GM12878 (cell line): ENCODE data around the gene ZBED4. TPM values are rescaled to one million over a fixed set of nuclear protein-coding genes. Genes with fewer than 3 reads are reported as not detected.

Source experiments
- ATF7 ChIP-seq: fragments of 450-650 bp; IDR thresholded peaks from 2 replicates; pipeline ENCODE4 v1.6.1; 2016; ENCODE audit warnings: low read depth, mild to moderate bottlenecking
- BMI1 ChIP-seq: fragments of 450-650 bp; IDR thresholded peaks from 2 replicates; pipeline ENCODE4 v1.6.1; 2016; ENCODE audit warnings: mild to moderate bottlenecking, moderate library complexity, borderline replicate concordance
- DPF2 ChIP-seq: fragments of 450-650 bp; IDR thresholded peaks from 2 replicates; pipeline ENCODE4 v1.6.1; 2017; ENCODE audit warnings: mild to moderate bottlenecking
- GABPA ChIP-seq: IDR thresholded peaks from 2 replicates; pipeline ENCODE4 v1.6.1; 2014; ENCODE audit warnings: antibody characterized with exemption, low read depth, mild to moderate bottlenecking, inconsistent platforms
- GATAD2B ChIP-seq: fragments of 450-650 bp; conservative IDR thresholded peaks from 2 replicates; pipeline ENCODE4 v1.6.1; 2017; ENCODE audit warnings: low read depth, mild to moderate bottlenecking, moderate library complexity
- IKZF2 ChIP-seq, 2 experiments: fragments of 450-650 bp; IDR thresholded peaks; 2 replicates each; pipeline ENCODE4 v1.6.1; 2017; ENCODE audit warnings: mild to moderate bottlenecking in 2 of 2, moderate library complexity in 2 of 2
- LARP7 ChIP-seq: fragments of 450-650 bp; IDR thresholded peaks from 2 replicates; pipeline ENCODE4 v1.6.1; 2017; ENCODE audit warnings: mild to moderate bottlenecking
- MEF2A ChIP-seq: IDR thresholded peaks from 2 replicates; pipeline ENCODE4 v1.6.1; 2011; ENCODE audit warnings: low read depth, mild to moderate bottlenecking, low read length, moderate library complexity; ENCODE audit not compliant: insufficient read depth
- MEF2B ChIP-seq: fragments of 450-650 bp; IDR thresholded peaks from 2 replicates; pipeline ENCODE4 v1.6.1; 2018; ENCODE audit warnings: mild to moderate bottlenecking, moderate library complexity; ENCODE audit not compliant: partially characterized antibody, poor library complexity, severe bottlenecking
- MTA2 ChIP-seq: fragments of 450-650 bp; IDR thresholded peaks from 2 replicates; pipeline ENCODE4 v1.6.1; 2016; ENCODE audit warnings: low read depth, mild to moderate bottlenecking, moderate library complexity
- NFYA ChIP-seq: IDR thresholded peaks from 2 replicates; pipeline ENCODE4 v1.6.1; 2011; ENCODE audit warnings: low read depth, mild to moderate bottlenecking, low read length, improper control_type of control experiment, borderline replicate concordance
- PML ChIP-seq: IDR thresholded peaks from 2 replicates; pipeline ENCODE4 v1.6.1; 2012; ENCODE audit warnings: low read length, inconsistent platforms
- RBBP5 ChIP-seq: fragments of 200-600 bp; sonication (generic); conservative IDR thresholded peaks from 2 replicates; pipeline ENCODE4 v1.6.1; 2016
- TCF3 ChIP-seq: IDR thresholded peaks from 2 replicates; pipeline ENCODE4 v1.6.1; 2012; ENCODE audit warnings: low read depth, mild to moderate bottlenecking, low read length, borderline replicate concordance; ENCODE audit not compliant: insufficient read depth
- ZNF217 ChIP-seq: fragments of 450-650 bp; IDR thresholded peaks from 2 replicates; pipeline ENCODE4 v1.6.1; 2017; ENCODE audit warnings: antibody characterized with exemption, mild to moderate bottlenecking
- polyA plus RNA-seq, 11 experiments: library from polyadenylated mRNA; depleted of rRNA in 4 of 11; unstranded in 6 of 11; stranded (reverse) in 5 of 11; fragments of >200 nt; fragmentation: Nextera tagmentation in 4 of 11; fragmentation: Illumina TruSeq in 1 of 11; extraction: Ambion mirVana in 4 of 11; extraction: Trizol in 1 of 11; gene quantifications; 1 replicate in 1 of 11; 2 replicates in 10 of 11; pipeline versions ENCODE4 v1.2.1 to v1.2.3, GENCODE V29; 2011 to 2016; ENCODE audit warnings: inconsistent platforms in 2 of 11, missing spikeins in 2 of 11, low read depth in 1 of 11
- total RNA-seq, 4 experiments: library from RNA; depleted of rRNA in 3 of 4; stranded (reverse); fragments of >200 nt in 3 of 4; fragmentation: Illumina TruSeq in 1 of 4; extraction: Trizol in 1 of 4; gene quantifications; 2 replicates each; pipeline versions ENCODE4 v1.2.1 to v1.2.3, GENCODE V29; 2013 to 2021
- TF ChIP-seq, protein P1 (sequence below): fragments of 450-650 bp; IDR thresholded peaks from 2 replicates; pipeline ENCODE4 v1.6.1; 2017; ENCODE audit warnings: mild to moderate bottlenecking, moderate library complexity
- TF ChIP-seq, protein P2 (sequence below): fragments of 450-650 bp; IDR thresholded peaks from 2 replicates; pipeline ENCODE4 v1.6.1; 2016; ENCODE audit warnings: mild to moderate bottlenecking
- TF ChIP-seq, protein P3 (sequence below): IDR thresholded peaks from 2 replicates; pipeline ENCODE4 v1.6.1; 2011; ENCODE audit warnings: mild to moderate bottlenecking, low read depth, low read length, moderate library complexity; ENCODE audit not compliant: insufficient replicate concordance
- TF ChIP-seq, protein P4 (sequence below): IDR thresholded peaks from 2 replicates; pipeline ENCODE4 v1.6.1; 2012; ENCODE audit warnings: low read depth, low read length, improper control_type of control experiment
- TF ChIP-seq, protein P5 (sequence below): fragments of 450-650 bp; IDR thresholded peaks from 2 replicates; pipeline ENCODE4 v1.6.1; 2016; ENCODE audit warnings: mild to moderate bottlenecking, moderate library complexity, borderline replicate concordance

The ZBED4 gene
- total and polyA plus RNA-seq, 10 of the 15 experiments (the other 5 are each of a cell fraction or from before 2014, with no cell fraction given) = 2.3 to 21.6 (median 12.8) TPM

DNA sequence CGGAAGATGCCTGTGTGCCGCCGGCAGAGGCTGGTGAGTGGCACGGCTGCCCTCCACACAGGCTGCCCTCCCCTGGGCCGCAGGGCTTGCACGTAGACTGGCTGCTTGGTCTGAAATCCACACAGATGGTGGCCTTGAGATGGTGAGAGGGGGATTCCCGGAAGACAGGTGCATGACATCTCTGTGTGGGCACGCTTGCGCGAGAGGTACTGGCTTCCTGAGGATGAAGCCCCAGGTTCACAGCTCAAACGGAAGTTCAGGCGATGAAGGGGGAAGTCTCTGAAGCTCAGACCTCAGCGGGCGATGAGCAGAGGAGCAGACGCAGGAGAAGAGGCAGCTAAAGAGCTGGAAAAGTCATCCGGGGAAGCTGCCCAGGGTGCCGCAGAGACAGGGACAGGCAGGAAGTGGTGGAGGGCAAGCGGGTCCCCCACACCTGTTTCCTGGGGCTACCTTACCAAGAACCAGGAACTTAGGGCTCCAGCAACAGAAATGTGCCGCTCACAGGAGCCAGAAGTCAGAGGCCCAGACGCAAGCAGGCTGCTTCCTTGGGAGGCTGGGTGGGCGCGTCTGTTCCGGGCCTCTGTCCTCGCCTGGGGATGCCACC lies 72.0 kb downstream of the ZBED4 start (continued):
- TF ChIP-seq, protein P1, sequence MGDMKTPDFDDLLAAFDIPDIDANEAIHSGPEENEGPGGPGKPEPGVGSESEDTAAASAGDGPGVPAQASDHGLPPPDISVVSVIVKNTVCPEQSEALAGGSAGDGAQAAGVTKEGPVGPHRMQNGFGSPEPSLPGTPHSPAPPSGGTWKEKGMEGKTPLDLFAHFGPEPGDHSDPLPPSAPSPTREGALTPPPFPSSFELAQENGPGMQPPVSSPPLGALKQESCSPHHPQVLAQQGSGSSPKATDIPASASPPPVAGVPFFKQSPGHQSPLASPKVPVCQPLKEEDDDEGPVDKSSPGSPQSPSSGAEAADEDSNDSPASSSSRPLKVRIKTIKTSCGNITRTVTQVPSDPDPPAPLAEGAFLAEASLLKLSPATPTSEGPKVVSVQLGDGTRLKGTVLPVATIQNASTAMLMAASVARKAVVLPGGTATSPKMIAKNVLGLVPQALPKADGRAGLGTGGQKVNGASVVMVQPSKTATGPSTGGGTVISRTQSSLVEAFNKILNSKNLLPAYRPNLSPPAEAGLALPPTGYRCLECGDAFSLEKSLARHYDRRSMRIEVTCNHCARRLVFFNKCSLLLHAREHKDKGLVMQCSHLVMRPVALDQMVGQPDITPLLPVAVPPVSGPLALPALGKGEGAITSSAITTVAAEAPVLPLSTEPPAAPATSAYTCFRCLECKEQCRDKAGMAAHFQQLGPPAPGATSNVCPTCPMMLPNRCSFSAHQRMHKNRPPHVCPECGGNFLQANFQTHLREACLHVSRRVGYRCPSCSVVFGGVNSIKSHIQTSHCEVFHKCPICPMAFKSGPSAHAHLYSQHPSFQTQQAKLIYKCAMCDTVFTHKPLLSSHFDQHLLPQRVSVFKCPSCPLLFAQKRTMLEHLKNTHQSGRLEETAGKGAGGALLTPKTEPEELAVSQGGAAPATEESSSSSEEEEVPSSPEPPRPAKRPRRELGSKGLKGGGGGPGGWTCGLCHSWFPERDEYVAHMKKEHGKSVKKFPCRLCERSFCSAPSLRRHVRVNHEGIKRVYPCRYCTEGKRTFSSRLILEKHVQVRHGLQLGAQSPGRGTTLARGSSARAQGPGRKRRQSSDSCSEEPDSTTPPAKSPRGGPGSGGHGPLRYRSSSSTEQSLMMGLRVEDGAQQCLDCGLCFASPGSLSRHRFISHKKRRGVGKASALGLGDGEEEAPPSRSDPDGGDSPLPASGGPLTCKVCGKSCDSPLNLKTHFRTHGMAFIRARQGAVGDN = peak; percentile 94
- TF ChIP-seq MEF2A (no peak), PML (no peak), MEF2B (no peak), BMI1 (no peak), GABPA (peak; percentile 70; the same call in 1 of the 2 replicates), TCF3 (0 out of 2 replicates have a peak, but pooled peaks have one; percentile 53), MTA2 (peak; percentile 27; the same call in 1 of the 2 replicates), ATF7 (0 out of 2 replicates have a peak, but pooled peaks have one; percentile 16), IKZF2 (IDR thresholded peaks at IDR 0.05) (peak; percentile 48 to 54), NFYA (no peak), DPF2 (0 out of 2 replicates have a peak, but pooled peaks have one; percentile 41), ZNF217 (peak; percentile 48; the same call in 1 of the 2 replicates), LARP7 (no peak), RBBP5 (no peak), GATAD2B (0 out of 2 replicates have a peak, but pooled peaks have one; percentile 58)
- TF ChIP-seq, protein P2, sequence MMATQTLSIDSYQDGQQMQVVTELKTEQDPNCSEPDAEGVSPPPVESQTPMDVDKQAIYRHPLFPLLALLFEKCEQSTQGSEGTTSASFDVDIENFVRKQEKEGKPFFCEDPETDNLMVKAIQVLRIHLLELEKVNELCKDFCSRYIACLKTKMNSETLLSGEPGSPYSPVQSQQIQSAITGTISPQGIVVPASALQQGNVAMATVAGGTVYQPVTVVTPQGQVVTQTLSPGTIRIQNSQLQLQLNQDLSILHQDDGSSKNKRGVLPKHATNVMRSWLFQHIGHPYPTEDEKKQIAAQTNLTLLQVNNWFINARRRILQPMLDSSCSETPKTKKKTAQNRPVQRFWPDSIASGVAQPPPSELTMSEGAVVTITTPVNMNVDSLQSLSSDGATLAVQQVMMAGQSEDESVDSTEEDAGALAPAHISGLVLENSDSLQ = peak; percentile 78
- TF ChIP-seq, protein P3, sequence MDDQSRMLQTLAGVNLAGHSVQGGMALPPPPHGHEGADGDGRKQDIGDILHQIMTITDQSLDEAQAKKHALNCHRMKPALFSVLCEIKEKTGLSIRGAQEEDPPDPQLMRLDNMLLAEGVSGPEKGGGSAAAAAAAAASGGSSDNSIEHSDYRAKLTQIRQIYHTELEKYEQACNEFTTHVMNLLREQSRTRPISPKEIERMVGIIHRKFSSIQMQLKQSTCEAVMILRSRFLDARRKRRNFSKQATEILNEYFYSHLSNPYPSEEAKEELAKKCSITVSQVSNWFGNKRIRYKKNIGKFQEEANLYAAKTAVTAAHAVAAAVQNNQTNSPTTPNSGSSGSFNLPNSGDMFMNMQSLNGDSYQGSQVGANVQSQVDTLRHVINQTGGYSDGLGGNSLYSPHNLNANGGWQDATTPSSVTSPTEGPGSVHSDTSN = peak; percentile 23
- TF ChIP-seq, protein P4, sequence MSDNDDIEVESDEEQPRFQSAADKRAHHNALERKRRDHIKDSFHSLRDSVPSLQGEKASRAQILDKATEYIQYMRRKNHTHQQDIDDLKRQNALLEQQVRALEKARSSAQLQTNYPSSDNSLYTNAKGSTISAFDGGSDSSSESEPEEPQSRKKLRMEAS = peak; percentile 39; the same call in 1 of the 2 replicates
- TF ChIP-seq, protein P5, sequence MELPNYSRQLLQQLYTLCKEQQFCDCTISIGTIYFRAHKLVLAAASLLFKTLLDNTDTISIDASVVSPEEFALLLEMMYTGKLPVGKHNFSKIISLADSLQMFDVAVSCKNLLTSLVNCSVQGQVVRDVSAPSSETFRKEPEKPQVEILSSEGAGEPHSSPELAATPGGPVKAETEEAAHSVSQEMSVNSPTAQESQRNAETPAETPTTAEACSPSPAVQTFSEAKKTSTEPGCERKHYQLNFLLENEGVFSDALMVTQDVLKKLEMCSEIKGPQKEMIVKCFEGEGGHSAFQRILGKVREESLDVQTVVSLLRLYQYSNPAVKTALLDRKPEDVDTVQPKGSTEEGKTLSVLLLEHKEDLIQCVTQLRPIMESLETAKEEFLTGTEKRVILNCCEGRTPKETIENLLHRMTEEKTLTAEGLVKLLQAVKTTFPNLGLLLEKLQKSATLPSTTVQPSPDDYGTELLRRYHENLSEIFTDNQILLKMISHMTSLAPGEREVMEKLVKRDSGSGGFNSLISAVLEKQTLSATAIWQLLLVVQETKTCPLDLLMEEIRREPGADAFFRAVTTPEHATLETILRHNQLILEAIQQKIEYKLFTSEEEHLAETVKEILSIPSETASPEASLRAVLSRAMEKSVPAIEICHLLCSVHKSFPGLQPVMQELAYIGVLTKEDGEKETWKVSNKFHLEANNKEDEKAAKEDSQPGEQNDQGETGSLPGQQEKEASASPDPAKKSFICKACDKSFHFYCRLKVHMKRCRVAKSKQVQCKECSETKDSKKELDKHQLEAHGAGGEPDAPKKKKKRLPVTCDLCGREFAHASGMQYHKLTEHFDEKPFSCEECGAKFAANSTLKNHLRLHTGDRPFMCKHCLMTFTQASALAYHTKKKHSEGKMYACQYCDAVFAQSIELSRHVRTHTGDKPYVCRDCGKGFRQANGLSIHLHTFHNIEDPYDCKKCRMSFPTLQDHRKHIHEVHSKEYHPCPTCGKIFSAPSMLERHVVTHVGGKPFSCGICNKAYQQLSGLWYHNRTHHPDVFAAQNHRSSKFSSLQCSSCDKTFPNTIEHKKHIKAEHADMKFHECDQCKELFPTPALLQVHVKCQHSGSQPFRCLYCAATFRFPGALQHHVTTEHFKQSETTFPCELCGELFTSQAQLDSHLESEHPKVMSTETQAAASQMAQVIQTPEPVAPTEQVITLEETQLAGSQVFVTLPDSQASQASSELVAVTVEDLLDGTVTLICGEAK = peak; percentile 57
